Measurements from ENCODE around the gene PCYOX1L. TPM values are rescaled to one million over a fixed set of nuclear protein-coding genes. Genes with fewer than 3 reads are reported as not detected.

The PCYOX1L gene
- polyA plus RNA-seq, 2 donors: 2.7 to 5.7 TPM

DNA sequence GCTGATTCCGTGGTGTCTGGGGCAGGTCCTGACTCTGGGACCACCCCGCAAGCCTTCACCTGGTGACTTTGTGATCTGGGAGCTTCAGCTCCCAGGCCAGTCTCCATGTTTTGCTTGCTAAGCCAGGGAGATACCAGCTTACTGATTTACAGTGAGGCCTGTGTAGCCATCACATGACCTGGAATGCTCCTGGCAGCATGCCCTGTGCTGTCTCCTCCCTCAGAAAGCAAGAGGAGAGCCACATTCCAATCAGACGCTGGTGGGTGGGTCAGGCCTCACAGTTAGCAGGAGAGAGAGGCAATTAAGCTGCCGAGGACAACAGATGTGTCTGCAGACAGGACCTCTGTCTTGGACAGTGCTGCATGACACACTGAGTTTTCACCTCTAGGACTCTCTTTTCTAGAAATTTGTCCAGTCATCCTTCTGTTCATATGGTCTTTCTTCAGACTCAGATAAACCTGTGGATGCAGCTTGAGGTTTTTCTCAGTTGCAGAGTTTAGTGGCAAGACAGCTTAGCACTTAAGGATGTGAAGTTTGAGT is 37.0 kb upstream of the PCYOX1L start:
- no peak overlapping the region for H3K4me3 ChIP-seq (ENCODE audit: low read depth in 1 of 2, low read length in 2 of 2)
- H3K27me3 ChIP-seq (ENCODE audit: control insufficient read depth in 1 of 2, insufficient read depth in 2 of 2, low read length in 2 of 2): no peaks in the 10 kb centered on the region
- H3K9me3 ChIP-seq (ENCODE audit: control insufficient read depth in 2 of 2, insufficient read depth in 1 of 2, low read depth in 1 of 2, low read length in 1 of 2): no peaks in the 10 kb centered on the region
- peak overlapping the region; percentile 20 to 74 for H3K27ac ChIP-seq (ENCODE audit: low read depth in 2 of 2, low read length in 1 of 2)
- WGBS, 2 donors: 25 to 36% methylated on average over 4 of the region's 4 CpGs
- H3K36me3 ChIP-seq (ENCODE audit: control insufficient read depth in 2 of 2, insufficient read depth in 2 of 2, low read length in 1 of 2): no peaks in the 10 kb centered on the region
- peaks cover 4 to 10% of the 10 kb centered on the region in 2 donors for H3K4me1 ChIP-seq (ENCODE audit: control insufficient read depth in 2 of 2, insufficient read depth in 2 of 2, low read length in 1 of 2)

DNA sequence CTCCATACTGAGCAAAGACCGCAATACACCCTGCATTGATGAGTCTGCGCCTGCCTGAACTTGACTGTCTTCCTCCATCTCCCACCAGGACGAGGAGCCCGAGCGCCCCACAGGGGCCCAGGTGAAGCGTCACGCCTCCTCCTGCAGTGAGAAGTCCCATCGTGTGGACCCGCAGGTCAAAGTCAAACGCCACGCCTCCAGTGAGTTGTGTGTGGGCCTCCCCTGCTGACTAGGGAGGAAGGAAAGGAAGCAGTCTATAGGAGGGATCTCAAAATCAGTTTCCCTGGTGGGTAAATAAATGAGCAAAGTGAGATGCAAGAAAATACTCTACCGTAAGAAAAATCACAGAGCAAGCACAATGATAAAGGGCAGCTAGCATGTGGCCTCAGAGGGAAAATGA is 35.3 kb upstream of the PCYOX1L start:
- no peaks in the 10 kb centered on the region for H3K36me3 ChIP-seq (ENCODE audit: control insufficient read depth in 2 of 2, insufficient read depth in 2 of 2, low read length in 1 of 2)
- 84% methylated on average over 12 of the region's 12 CpGs for WGBS, 2 donors
- H3K4me3 ChIP-seq (ENCODE audit: low read depth in 1 of 2, low read length in 2 of 2): no peak overlapping the region
- H3K27ac ChIP-seq (ENCODE audit: low read depth in 2 of 2, low read length in 1 of 2): no peak overlapping the region
- H3K27me3 ChIP-seq (ENCODE audit: control insufficient read depth in 1 of 2, insufficient read depth in 2 of 2, low read length in 2 of 2): no peaks in the 10 kb centered on the region
- H3K9me3 ChIP-seq (ENCODE audit: control insufficient read depth in 2 of 2, insufficient read depth in 1 of 2, low read depth in 1 of 2, low read length in 1 of 2): no peaks in the 10 kb centered on the region
- peaks cover 4 to 11% of the 10 kb centered on the region in 2 donors for H3K4me1 ChIP-seq (ENCODE audit: control insufficient read depth in 2 of 2, insufficient read depth in 2 of 2, low read length in 1 of 2)

DNA sequence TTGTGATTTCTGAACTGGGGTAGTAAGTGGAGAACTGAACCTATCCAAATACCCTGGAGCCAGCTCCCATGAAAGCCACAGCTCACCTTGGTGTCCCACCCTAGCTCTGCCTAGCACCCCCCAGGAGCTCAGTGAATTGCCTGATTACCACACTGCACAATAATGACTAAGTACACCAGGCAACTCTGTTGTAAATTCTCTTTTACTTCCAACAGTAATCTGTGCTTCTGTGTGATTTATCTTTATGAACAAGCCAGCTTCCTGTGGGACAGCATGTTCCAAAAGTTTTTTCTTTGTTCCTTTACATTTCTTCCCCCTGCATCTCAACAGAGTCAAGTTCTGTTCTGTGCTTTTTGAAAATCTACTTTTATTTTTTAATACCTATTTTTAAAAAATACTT is 34.6 kb upstream of the PCYOX1L start:
- peaks cover 4 to 11% of the 10 kb centered on the region in 2 donors for H3K4me1 ChIP-seq (ENCODE audit: control insufficient read depth in 2 of 2, insufficient read depth in 2 of 2, low read length in 1 of 2)
- H3K27ac ChIP-seq (ENCODE audit: low read depth in 2 of 2, low read length in 1 of 2): no peak overlapping the region
- no peaks in the 10 kb centered on the region for H3K36me3 ChIP-seq (ENCODE audit: control insufficient read depth in 2 of 2, insufficient read depth in 2 of 2, low read length in 1 of 2)
- H3K4me3 ChIP-seq (ENCODE audit: low read depth in 1 of 2, low read length in 2 of 2): no peak overlapping the region
- no peaks in the 10 kb centered on the region for H3K27me3 ChIP-seq (ENCODE audit: control insufficient read depth in 1 of 2, insufficient read depth in 2 of 2, low read length in 2 of 2)
- no peaks in the 10 kb centered on the region for H3K9me3 ChIP-seq (ENCODE audit: control insufficient read depth in 2 of 2, insufficient read depth in 1 of 2, low read depth in 1 of 2, low read length in 1 of 2)

DNA sequence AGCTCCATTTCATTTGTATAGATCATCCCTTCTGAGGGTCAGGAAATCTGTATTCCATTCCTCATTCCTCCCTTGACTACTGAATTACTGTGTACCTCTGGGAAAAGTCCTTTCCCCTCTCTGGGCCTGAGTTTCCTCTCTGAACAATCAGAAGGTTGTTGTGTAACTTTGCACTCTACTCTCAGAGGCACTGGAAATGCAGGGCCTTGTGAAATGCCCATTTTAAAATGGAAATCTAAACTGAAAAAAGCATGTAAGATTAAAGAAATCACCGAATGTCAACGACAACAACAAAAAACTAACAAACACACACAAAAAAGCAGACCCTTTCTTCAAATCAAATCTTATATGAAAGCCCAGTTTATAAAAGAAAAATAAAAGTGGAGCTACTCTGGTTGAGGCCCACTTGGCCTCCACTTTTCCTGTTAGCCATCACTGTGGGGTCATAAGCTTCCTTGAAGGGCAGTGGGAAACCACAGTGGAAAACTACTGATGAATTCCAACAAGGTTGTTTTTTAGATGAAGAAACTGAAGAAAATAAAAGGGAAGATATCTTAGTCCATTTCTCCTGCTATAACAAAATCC is 34.1 kb upstream of the PCYOX1L start:
- no peak overlapping the region for H3K4me3 ChIP-seq (ENCODE audit: low read depth in 1 of 2, low read length in 2 of 2)
- WGBS, 2 donors: 88% methylated on average over 2 of the region's 2 CpGs
- no peak overlapping the region for H3K27ac ChIP-seq (ENCODE audit: low read depth in 2 of 2, low read length in 1 of 2)
- peaks cover 4 to 11% of the 10 kb centered on the region in 2 donors for H3K4me1 ChIP-seq (ENCODE audit: control insufficient read depth in 2 of 2, insufficient read depth in 2 of 2, low read length in 1 of 2)
- no peaks in the 10 kb centered on the region for H3K27me3 ChIP-seq (ENCODE audit: control insufficient read depth in 1 of 2, insufficient read depth in 2 of 2, low read length in 2 of 2)
- no peaks in the 10 kb centered on the region for H3K9me3 ChIP-seq (ENCODE audit: control insufficient read depth in 2 of 2, insufficient read depth in 1 of 2, low read depth in 1 of 2, low read length in 1 of 2)
- H3K36me3 ChIP-seq (ENCODE audit: control insufficient read depth in 2 of 2, insufficient read depth in 2 of 2, low read length in 1 of 2): no peaks in the 10 kb centered on the region

DNA sequence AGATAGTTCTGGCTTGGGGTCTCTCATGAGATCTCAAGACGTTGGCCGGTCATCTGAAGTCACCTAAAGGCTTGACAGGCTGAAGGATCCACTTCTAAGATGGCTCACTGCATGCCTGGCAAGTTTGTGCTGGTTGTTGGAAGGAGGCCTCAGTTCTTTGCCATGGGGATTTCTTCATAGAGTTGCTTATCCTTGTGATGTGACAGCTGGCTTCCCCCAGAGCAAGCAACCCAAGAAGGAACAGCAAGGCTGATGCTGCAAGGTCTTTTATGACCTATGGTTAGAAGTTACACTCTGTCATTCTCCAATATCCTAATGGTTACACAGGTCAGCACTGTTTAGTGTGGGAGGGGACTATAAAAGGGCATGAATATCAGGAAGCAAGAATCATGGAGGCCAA is 33.2 kb upstream of the PCYOX1L start:
- no peaks in the 10 kb centered on the region for H3K9me3 ChIP-seq (ENCODE audit: control insufficient read depth in 2 of 2, insufficient read depth in 1 of 2, low read depth in 1 of 2, low read length in 1 of 2)
- no peaks in the 10 kb centered on the region for H3K27me3 ChIP-seq (ENCODE audit: control insufficient read depth in 1 of 2, insufficient read depth in 2 of 2, low read length in 2 of 2)
- no peaks in the 10 kb centered on the region for H3K36me3 ChIP-seq (ENCODE audit: control insufficient read depth in 2 of 2, insufficient read depth in 2 of 2, low read length in 1 of 2)
- no peak overlapping the region for H3K27ac ChIP-seq (ENCODE audit: low read depth in 2 of 2, low read length in 1 of 2)
- WGBS, 2 donors: 74 to 80% methylated on average over 2 of the region's 2 CpGs
- H3K4me1 ChIP-seq (ENCODE audit: control insufficient read depth in 2 of 2, insufficient read depth in 2 of 2, low read length in 1 of 2): peaks cover 4 to 11% of the 10 kb centered on the region in 2 donors
- H3K4me3 ChIP-seq (ENCODE audit: low read depth in 1 of 2, low read length in 2 of 2): no peak overlapping the region

DNA sequence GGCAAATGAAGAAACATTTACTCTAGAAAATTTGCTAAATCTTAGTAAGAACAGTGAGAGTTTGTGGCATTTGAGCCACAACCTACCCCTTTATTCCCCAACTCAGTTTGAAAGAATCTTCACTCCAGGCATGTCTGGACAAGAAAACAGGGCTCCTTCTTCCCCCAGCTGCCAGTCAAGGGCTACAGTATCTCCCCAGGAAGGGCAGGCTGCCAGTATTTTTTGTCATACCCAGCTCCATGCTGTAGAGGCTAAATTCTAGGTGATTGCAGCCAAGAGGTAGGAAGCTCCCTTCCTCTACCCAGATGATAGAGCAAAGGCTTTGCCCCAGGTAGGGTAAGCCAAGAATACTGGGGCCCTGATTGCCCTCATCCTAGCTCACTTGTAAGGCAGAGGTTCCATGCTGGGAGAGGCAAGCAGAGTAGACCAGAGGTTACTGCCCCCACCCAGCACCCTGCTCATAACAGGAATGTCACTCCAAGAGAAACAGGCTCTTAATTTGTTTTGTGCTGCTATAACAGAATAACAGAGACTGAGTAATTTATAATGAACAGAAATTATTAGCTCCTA is 32.6 kb upstream of the PCYOX1L start:
- no peaks in the 10 kb centered on the region for H3K36me3 ChIP-seq (ENCODE audit: control insufficient read depth in 2 of 2, insufficient read depth in 2 of 2, low read length in 1 of 2)
- peaks cover 4 to 10% of the 10 kb centered on the region in 2 donors for H3K4me1 ChIP-seq (ENCODE audit: control insufficient read depth in 2 of 2, insufficient read depth in 2 of 2, low read length in 1 of 2)
- H3K4me3 ChIP-seq (ENCODE audit: low read depth in 1 of 2, low read length in 2 of 2): no peak overlapping the region
- no peaks in the 10 kb centered on the region for H3K27me3 ChIP-seq (ENCODE audit: control insufficient read depth in 1 of 2, insufficient read depth in 2 of 2, low read length in 2 of 2)
- H3K9me3 ChIP-seq (ENCODE audit: control insufficient read depth in 2 of 2, insufficient read depth in 1 of 2, low read depth in 1 of 2, low read length in 1 of 2): no peaks in the 10 kb centered on the region
- H3K27ac ChIP-seq (ENCODE audit: low read depth in 2 of 2, low read length in 1 of 2): peak overlapping the region in 1 of 2 donors; percentile 56

DNA sequence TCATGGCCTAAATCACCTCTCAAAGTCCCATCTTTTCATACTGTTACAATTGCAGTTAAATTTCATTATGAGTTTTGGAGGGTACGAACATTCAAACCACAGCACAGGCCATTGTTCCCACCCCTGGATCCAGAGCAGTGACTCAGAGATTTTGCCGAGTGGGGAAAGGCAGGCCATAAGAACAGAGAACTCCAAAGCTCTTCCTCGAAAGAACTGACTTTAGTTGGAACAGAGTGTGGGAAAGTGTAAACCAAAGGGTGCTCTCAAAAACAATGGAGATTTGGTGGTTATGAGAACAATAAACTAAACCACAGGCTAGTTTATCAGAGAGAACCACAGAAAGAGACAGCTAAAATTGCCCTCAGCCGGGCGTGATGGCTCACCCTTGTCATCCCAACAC is 32.0 kb upstream of the PCYOX1L start:
- WGBS, 2 donors: 88 to 93% methylated on average over 5 of the region's 5 CpGs
- Histone ChIP-seq H3K27me3 (ENCODE audit: control insufficient read depth in 1 of 2, insufficient read depth in 2 of 2, low read length in 2 of 2) (no peaks in the 10 kb centered on the region), H3K27ac (ENCODE audit: low read depth in 2 of 2, low read length in 1 of 2) (no peak overlapping the region), H3K4me1 (ENCODE audit: control insufficient read depth in 2 of 2, insufficient read depth in 2 of 2, low read length in 1 of 2) (peaks cover 0 to 4% of the 10 kb centered on the region in 2 donors), H3K4me3 (ENCODE audit: low read depth in 1 of 2, low read length in 2 of 2) (no peak overlapping the region), H3K9me3 (ENCODE audit: control insufficient read depth in 2 of 2, insufficient read depth in 1 of 2, low read depth in 1 of 2, low read length in 1 of 2) (no peaks in the 10 kb centered on the region), H3K36me3 (ENCODE audit: control insufficient read depth in 2 of 2, insufficient read depth in 2 of 2, low read length in 1 of 2) (no peaks in the 10 kb centered on the region)

DNA sequence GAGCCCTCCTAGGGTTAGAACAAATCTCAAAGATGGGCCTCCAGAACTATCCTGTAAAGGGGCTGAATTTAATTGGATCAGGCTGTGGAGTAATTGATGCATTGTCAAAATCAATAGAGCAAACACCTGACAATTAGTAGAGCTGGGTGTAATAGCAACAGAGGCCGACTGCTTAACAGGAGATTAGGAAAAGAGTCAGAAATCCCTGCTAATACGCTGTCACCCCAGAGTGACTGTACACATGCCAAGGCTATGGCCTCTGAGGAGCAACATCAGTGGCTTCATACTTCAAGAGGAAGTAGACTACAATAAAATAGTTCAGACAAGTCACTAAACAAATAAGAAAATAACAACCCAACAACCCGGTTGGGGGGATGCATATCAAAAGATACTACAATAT is 31.2 kb upstream of the PCYOX1L start:
- no peak overlapping the region for H3K4me3 ChIP-seq (ENCODE audit: low read depth in 1 of 2, low read length in 2 of 2)
- no peaks in the 10 kb centered on the region for H3K27me3 ChIP-seq (ENCODE audit: control insufficient read depth in 1 of 2, insufficient read depth in 2 of 2, low read length in 2 of 2)
- H3K27ac ChIP-seq (ENCODE audit: low read depth in 2 of 2, low read length in 1 of 2): no peak overlapping the region
- H3K36me3 ChIP-seq (ENCODE audit: control insufficient read depth in 2 of 2, insufficient read depth in 2 of 2, low read length in 1 of 2): no peaks in the 10 kb centered on the region
- WGBS, 2 donors: 63 to 77% methylated on average over 3 of the region's 3 CpGs
- peaks cover 0 to 4% of the 10 kb centered on the region in 2 donors for H3K4me1 ChIP-seq (ENCODE audit: control insufficient read depth in 2 of 2, insufficient read depth in 2 of 2, low read length in 1 of 2)
- no peaks in the 10 kb centered on the region for H3K9me3 ChIP-seq (ENCODE audit: control insufficient read depth in 2 of 2, insufficient read depth in 1 of 2, low read depth in 1 of 2, low read length in 1 of 2)

DNA sequence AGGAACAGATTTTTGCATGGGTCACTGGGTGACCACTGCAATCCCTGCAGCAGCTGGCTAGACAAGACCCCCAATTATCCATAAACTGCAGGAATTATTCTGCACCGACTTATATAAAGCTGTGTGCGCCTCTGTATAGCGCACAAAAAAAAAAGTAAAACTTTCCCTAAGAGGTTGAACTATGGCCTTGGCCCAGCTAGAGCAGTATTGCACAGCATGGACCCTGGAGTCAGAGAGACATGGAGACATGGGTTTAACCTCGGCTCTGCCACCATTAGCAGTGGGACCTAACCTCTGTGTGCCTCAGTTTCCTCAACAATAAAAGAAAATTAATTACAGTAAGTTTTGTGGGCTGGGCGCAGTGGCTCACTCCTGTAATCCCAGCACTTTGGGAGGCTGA is 29.7 kb upstream of the PCYOX1L start:
- Histone ChIP-seq H3K4me1 (ENCODE audit: control insufficient read depth in 2 of 2, insufficient read depth in 2 of 2, low read length in 1 of 2) (peaks cover 0 to 4% of the 10 kb centered on the region in 2 donors), H3K27ac (ENCODE audit: low read depth in 2 of 2, low read length in 1 of 2) (no peak overlapping the region), H3K4me3 (ENCODE audit: low read depth in 1 of 2, low read length in 2 of 2) (no peak overlapping the region), H3K9me3 (ENCODE audit: control insufficient read depth in 2 of 2, insufficient read depth in 1 of 2, low read depth in 1 of 2, low read length in 1 of 2) (no peaks in the 10 kb centered on the region), H3K27me3 (ENCODE audit: control insufficient read depth in 1 of 2, insufficient read depth in 2 of 2, low read length in 2 of 2) (no peaks in the 10 kb centered on the region), H3K36me3 (ENCODE audit: control insufficient read depth in 2 of 2, insufficient read depth in 2 of 2, low read length in 1 of 2) (no peaks in the 10 kb centered on the region)
- 88 to 93% methylated on average over 5 of the region's 5 CpGs for WGBS, 2 donors
